OCI-LY1 (cell line): ENCODE results near the gene ZNF827.

Experiments used
- CTCF ChIP-seq: fragments of 200-600 bp; sonication (generic), shearing (Covaris generic); IDR thresholded peaks from 2 replicates; pipeline ENCODE4 v1.5.1; 2017; ENCODE audit warnings: mild to moderate bottlenecking, antibody characterized with exemption, low read length, moderate library complexity, mixed read lengths
- EZH2 ChIP-seq: fragments of 200-600 bp; sonication (generic), shearing (Covaris generic); IDR thresholded peaks from 2 replicates; pipeline ENCODE4 v1.8.0; 2017; ENCODE audit warnings: borderline replicate concordance, mixed run types, mild to moderate bottlenecking, antibody characterized with exemption, low read length, moderate library complexity, mixed read lengths

- TF ChIP-seq CTCF = no peak
- TF ChIP-seq EZH2 = no peak
Observed at GRCh38 chr4:145732895-145733880, 205.4 kb downstream of the ZNF827 start.
